B cell (primary cell): ENCODE results near the gene EGFR. TPM values are rescaled to one million over a fixed set of nuclear protein-coding genes. Genes with fewer than 3 reads are reported as not detected.

Experiments
- ATAC-seq: fragments of 200-7000 bp; cut with Tn5 transposase; one replicate; pipeline ENCODE4 v1.10.0; 2021; ENCODE audit warnings: low read depth, mild to moderate bottlenecking, moderate number of reproducible peaks, moderate library complexity
- CTCF ChIA-PET: fragments of 350-600 bp; sonication (Branson Sonifier 250); formaldehyde crosslinking; loops from one replicate; lab custom pipeline; 2021; ENCODE audit warnings: antibody characterized with exemption, inconsistent platforms; lab: Charles Lee
- POLR2A ChIA-PET: fragments of 350-600 bp; sonication (Branson Sonifier 250); formaldehyde crosslinking; loops from one replicate; lab custom pipeline; 2021; ENCODE audit warnings: antibody characterized with exemption; lab: Charles Lee
- DNase-seq: peaks from one replicate; pipeline ENCODE4 v3.0.0; 2013
- H2AFZ ChIP-seq: 2 replicates; pipeline ENCODE4 v1.6.1; 2012; ENCODE audit warnings: mild to moderate bottlenecking, low read depth, low read length; ENCODE audit not compliant: insufficient read depth, poor library complexity, severe bottlenecking
- H3K27ac ChIP-seq, 2 donors: 1 replicate in 1 of 2; 2 replicates in 1 of 2; pipeline ENCODE4 v1.5.1; 2012 to 2013; ENCODE audit warnings: low read length in 2 of 2, mild to moderate bottlenecking in 2 of 2, moderate library complexity in 1 of 2
- H3K27me3 ChIP-seq, 4 experiments: fragments of 200-600 bp in 1 of 4; sonication (generic) in 1 of 4; replicated peaks in 1 of 4; 1 replicate in 2 of 4; 2 replicates in 2 of 4; pipeline versions ENCODE4 v1.6.1 to v1.7.0; 2013 to 2016; ENCODE audit warnings: low read length in 3 of 4, mild to moderate bottlenecking in 2 of 4, mixed read lengths in 1 of 4, moderate library complexity in 1 of 4; ENCODE audit not compliant: insufficient read depth in 4 of 4, control insufficient read depth in 3 of 4; ENCODE audit errors: control extremely low read depth in 1 of 4
- H3K36me3 ChIP-seq, 2 experiments: replicated peaks in 1 of 2; 1 replicate in 1 of 2; 2 replicates in 1 of 2; pipeline versions ENCODE4 v1.6.1 to v1.7.1; 2013; ENCODE audit warnings: low read length in 1 of 2; ENCODE audit not compliant: insufficient read depth in 2 of 2, control insufficient read depth in 1 of 2; ENCODE audit errors: control extremely low read depth in 1 of 2, extremely low read depth in 1 of 2
- H3K4me1 ChIP-seq, 2 donors: fragments of 200-600 bp in 1 of 2; sonication (generic) in 1 of 2; 1 replicate in 1 of 2; 2 replicates in 1 of 2; pipeline versions ENCODE4 v1.5.1 to v1.6.1; 2013 to 2017; ENCODE audit warnings: low read length in 2 of 2; ENCODE audit not compliant: control insufficient read depth in 2 of 2, insufficient read depth in 2 of 2
- H3K4me2 ChIP-seq: replicated peaks from 2 replicates; pipeline ENCODE3; 2012; ENCODE audit warnings: mild to moderate bottlenecking, low read depth, low read length; ENCODE audit not compliant: poor library complexity, severe bottlenecking
- H3K4me3 ChIP-seq, 5 experiments: fragments of 200-600 bp in 1 of 5; sonication (generic) in 1 of 5; 1 replicate in 3 of 5; 2 replicates in 2 of 5; pipeline versions ENCODE4 v1.5.1 to v1.7.0; 2011 to 2016; ENCODE audit warnings: low read length in 4 of 5, mild to moderate bottlenecking in 4 of 5, low read depth in 2 of 5, control low read depth in 1 of 5, moderate library complexity in 1 of 5; ENCODE audit not compliant: insufficient read depth in 1 of 5; ENCODE audit errors: control extremely low read depth in 1 of 5, extremely low read depth in 1 of 5
- H3K79me2 ChIP-seq: fragments of 200-600 bp; sonication (generic); one replicate; pipeline ENCODE4 v1.6.0; 2016; ENCODE audit warnings: low read length; ENCODE audit not compliant: control insufficient read depth, insufficient read depth
- H3K9ac ChIP-seq: fragments of 200-600 bp; sonication (generic); 2 replicates; pipeline ENCODE4 v1.6.1; 2017; ENCODE audit warnings: mild to moderate bottlenecking, low read length, moderate library complexity
- H3K9me3 ChIP-seq, 3 donors: one replicate each; pipeline versions ENCODE4 v1.6.1 to v1.7.1; 2013; ENCODE audit warnings: low read length in 2 of 3; ENCODE audit not compliant: control insufficient read depth in 2 of 3, insufficient read depth in 1 of 3; ENCODE audit errors: control extremely low read depth in 1 of 3
- H4K20me1 ChIP-seq: 2 replicates; pipeline ENCODE4 v1.6.0; 2012; ENCODE audit warnings: mild to moderate bottlenecking, low read length; ENCODE audit not compliant: insufficient read depth, control insufficient read depth, poor library complexity, severe bottlenecking
- H3K27ac Mint-ChIP-seq: one replicate; pipeline ENCODE4 v1.8.0; 2021; ENCODE audit warnings: mixed read lengths
- H3K27me3 Mint-ChIP-seq: one replicate; pipeline ENCODE4 v1.8.0; 2021; ENCODE audit warnings: mixed read lengths
- H3K4me1 Mint-ChIP-seq: one replicate; pipeline ENCODE4 v1.8.0; 2021; ENCODE audit warnings: mixed read lengths
- H3K4me3 Mint-ChIP-seq: one replicate; pipeline ENCODE4 v1.8.0; 2021; ENCODE audit warnings: mixed read lengths
- H3K9me3 Mint-ChIP-seq: one replicate; pipeline ENCODE4 v1.8.0; 2022; ENCODE audit warnings: mixed read lengths; ENCODE audit not compliant: insufficient read depth
- EZH2 ChIP-seq: IDR thresholded peaks from 2 replicates; pipeline ENCODE4 v1.6.1; 2012; ENCODE audit warnings: borderline replicate concordance, low read depth, mild to moderate bottlenecking, moderate library complexity, low read length; ENCODE audit not compliant: insufficient read depth, poor library complexity, severe bottlenecking
- WGBS: methylation state at CpG from one replicate; pipeline ENCODE4 v1.1.5; 2013; ENCODE audit warnings: missing lambda C conversion rate; ENCODE audit not compliant: insufficient coverage; 5-methylcytosine and 5-hydroxymethylcytosine counted together
- intact Hi-C: fragments of 100-400 bp; cut with micrococcal nuclease; formaldehyde crosslinking; loops from one replicate; pipeline ENCODE4 v1.10.0; 2022
- polyA plus RNA-seq: library from polyadenylated mRNA; depleted of rRNA; stranded (reverse); fragments of >200 nt; gene quantifications from 2 replicates; pipeline ENCODE4 v1.2.3, GENCODE V29; 2012
- total RNA-seq, 2 donors: library from RNA; stranded (reverse); fragments of 120-200 nt in 1 of 2; gene quantifications; 1 replicate in 1 of 2; 2 replicates in 1 of 2; pipeline versions ENCODE4 v1.2.3 to v1.2.4, GENCODE V29; 2013 to 2022
- TF ChIP-seq, protein P1 (sequence below): fragments of 200-600 bp; IDR thresholded peaks from one replicate; pipeline ENCODE4 v1.8.0; 2022; ENCODE audit warnings: antibody characterized with exemption, mild to moderate bottlenecking

Gene EGFR
- total and polyA plus RNA-seq, 2 donors (not counting 1 experiment from before 2014, with no cell fraction given): not detected

DNA sequence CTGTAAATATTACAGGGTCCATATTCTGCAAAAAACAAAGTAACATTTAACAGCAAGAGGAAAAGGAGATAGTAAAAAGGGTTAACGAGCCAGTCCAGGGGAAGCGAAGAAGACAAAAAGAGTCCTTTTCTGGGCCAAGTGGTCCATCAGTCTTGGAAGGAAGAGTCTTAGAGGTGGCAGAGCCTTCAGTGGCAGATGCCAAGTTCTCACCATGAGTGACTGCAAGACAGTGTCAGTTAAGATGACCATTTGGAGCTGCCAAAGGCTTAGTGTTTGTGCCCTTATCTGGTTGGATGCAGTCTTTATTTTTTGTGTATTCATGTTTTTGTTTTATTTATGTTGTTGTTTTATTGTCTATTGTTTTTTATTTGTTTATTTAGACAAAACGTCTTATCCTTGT, 220.6 kb downstream of the EGFR start:
- ATAC-seq (no peak), DNase-seq (no peak)
- H3K4me3 ChIP-seq: no peak overlapping the region
- H3K9ac ChIP-seq: no peak overlapping the region
- no peak overlapping the region for H3K27ac Mint-ChIP-seq
- H3K9me3 Mint-ChIP-seq: no peaks in the 10 kb centered on the region
- H3K4me2 ChIP-seq: no peak overlapping the region
- peaks cover 0 to 7% (median 0%) of the 10 kb centered on the region in 4 experiments for H3K27me3 ChIP-seq
- CTCF ChIA-PET: interaction anchor here (3.2 kb wide), 1 partner anchor 16 kb away, joined by 15 read pairs; no protein-coding TSS in a partner anchor
- H3K4me1 Mint-ChIP-seq: no peaks in the 10 kb centered on the region
- no peaks in the 10 kb centered on the region for H3K79me2 ChIP-seq
- intact Hi-C loops: no loop called here
- H4K20me1 ChIP-seq: no peaks in the 10 kb centered on the region
- H3K9me3 ChIP-seq: peaks cover 0 to 3% (median 0%) of the 10 kb centered on the region in 3 donors
- peaks cover 10% of the 10 kb centered on the region for H3K27me3 Mint-ChIP-seq
- 88% methylated on average over 3 of the region's 3 CpGs for WGBS
- TF ChIP-seq, protein P1, sequence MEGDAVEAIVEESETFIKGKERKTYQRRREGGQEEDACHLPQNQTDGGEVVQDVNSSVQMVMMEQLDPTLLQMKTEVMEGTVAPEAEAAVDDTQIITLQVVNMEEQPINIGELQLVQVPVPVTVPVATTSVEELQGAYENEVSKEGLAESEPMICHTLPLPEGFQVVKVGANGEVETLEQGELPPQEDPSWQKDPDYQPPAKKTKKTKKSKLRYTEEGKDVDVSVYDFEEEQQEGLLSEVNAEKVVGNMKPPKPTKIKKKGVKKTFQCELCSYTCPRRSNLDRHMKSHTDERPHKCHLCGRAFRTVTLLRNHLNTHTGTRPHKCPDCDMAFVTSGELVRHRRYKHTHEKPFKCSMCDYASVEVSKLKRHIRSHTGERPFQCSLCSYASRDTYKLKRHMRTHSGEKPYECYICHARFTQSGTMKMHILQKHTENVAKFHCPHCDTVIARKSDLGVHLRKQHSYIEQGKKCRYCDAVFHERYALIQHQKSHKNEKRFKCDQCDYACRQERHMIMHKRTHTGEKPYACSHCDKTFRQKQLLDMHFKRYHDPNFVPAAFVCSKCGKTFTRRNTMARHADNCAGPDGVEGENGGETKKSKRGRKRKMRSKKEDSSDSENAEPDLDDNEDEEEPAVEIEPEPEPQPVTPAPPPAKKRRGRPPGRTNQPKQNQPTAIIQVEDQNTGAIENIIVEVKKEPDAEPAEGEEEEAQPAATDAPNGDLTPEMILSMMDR: no peak
- TF ChIP-seq EZH2: no peak
- H3K4me1 ChIP-seq: no peaks in the 10 kb centered on the region
- H3K4me3 Mint-ChIP-seq: no peak overlapping the region
- no peak overlapping the region for H2AFZ ChIP-seq
- no peaks in the 10 kb centered on the region for H3K36me3 ChIP-seq
- POLR2A ChIA-PET: no interaction called here
- H3K27ac ChIP-seq: no peak overlapping the region

DNA sequence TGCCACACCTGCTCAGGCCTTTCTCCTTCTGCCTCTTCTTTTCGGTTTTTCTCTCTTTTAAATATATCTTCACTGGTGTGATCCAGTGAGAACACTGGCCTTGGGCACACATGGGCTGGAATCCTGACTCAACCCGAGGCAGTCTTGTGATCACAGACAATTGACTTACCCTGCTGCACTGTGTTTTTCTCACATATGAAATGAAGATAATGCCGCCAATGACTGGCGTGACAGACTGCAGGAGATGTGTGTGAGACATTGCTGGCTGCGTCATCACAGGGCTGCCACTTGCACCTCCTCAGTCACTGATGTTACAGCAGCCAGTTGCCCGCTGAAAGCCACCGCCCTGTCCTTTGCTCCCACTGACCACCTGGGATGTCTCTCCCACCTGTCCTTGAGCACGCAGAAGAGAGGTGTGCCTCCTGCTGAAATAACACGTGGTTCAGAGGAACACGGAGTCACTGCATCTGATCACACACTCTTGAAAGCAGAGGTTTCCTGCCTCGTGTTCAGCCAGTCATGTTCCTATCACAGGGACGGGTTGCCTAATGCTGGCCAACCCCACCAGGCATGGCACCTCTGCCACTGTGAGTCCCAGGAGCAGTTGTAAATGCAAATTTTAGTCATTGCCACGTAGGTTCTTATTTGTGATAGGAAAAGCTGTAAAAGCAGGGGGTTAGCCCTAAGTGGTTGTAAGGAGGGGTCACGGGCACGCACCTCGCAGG, 221.8 kb downstream of the EGFR start:
- CTCF ChIA-PET: no interaction called here
- intact Hi-C loops: no loop called here
- Mint-ChIP-seq H3K4me1 (no peaks in the 10 kb centered on the region), H3K4me3 (no peak overlapping the region), H3K27me3 (peaks cover 10% of the 10 kb centered on the region), H3K27ac (no peak overlapping the region), H3K9me3 (no peaks in the 10 kb centered on the region)
- Histone ChIP-seq H3K4me2 (no peak overlapping the region), H2AFZ (no peak overlapping the region), H4K20me1 (no peaks in the 10 kb centered on the region), H3K79me2 (no peaks in the 10 kb centered on the region), H3K27me3 (peaks cover 0 to 2% (median 0%) of the 10 kb centered on the region in 4 experiments), H3K9ac (no peak overlapping the region), H3K27ac (no peak overlapping the region), H3K4me3 (no peak overlapping the region), H3K9me3 (peaks cover 0 to 3% (median 0%) of the 10 kb centered on the region in 3 donors), H3K4me1 (no peaks in the 10 kb centered on the region), H3K36me3 (no peaks in the 10 kb centered on the region)
- no peak for DNase-seq
- TF ChIP-seq EZH2: no peak
- TF ChIP-seq, protein P1: no peak
- POLR2A ChIA-PET: no interaction called here
- ATAC-seq: no peak
- 90% methylated on average over 14 of the region's 16 CpGs for WGBS
